Activated CD4-positive, alpha-beta T cell treated with anti-CD3 and anti-CD28 coated beads for 4 hours (primary cell): ENCODE measurements around the gene CTNNBL1.
"Not testable (repeated sequence)": the region's sequence is repeated elsewhere in the genome, so short reads cannot be mapped to it uniquely, and the experiment has no call there.

Source experiments
- DNase-seq, 2 donors: peaks; one replicate each; pipeline ENCODE4 v3.0.0-alpha.2; 2020

The CTNNBL1 gene, protein sequence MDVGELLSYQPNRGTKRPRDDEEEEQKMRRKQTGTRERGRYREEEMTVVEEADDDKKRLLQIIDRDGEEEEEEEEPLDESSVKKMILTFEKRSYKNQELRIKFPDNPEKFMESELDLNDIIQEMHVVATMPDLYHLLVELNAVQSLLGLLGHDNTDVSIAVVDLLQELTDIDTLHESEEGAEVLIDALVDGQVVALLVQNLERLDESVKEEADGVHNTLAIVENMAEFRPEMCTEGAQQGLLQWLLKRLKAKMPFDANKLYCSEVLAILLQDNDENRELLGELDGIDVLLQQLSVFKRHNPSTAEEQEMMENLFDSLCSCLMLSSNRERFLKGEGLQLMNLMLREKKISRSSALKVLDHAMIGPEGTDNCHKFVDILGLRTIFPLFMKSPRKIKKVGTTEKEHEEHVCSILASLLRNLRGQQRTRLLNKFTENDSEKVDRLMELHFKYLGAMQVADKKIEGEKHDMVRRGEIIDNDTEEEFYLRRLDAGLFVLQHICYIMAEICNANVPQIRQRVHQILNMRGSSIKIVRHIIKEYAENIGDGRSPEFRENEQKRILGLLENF

DNA sequence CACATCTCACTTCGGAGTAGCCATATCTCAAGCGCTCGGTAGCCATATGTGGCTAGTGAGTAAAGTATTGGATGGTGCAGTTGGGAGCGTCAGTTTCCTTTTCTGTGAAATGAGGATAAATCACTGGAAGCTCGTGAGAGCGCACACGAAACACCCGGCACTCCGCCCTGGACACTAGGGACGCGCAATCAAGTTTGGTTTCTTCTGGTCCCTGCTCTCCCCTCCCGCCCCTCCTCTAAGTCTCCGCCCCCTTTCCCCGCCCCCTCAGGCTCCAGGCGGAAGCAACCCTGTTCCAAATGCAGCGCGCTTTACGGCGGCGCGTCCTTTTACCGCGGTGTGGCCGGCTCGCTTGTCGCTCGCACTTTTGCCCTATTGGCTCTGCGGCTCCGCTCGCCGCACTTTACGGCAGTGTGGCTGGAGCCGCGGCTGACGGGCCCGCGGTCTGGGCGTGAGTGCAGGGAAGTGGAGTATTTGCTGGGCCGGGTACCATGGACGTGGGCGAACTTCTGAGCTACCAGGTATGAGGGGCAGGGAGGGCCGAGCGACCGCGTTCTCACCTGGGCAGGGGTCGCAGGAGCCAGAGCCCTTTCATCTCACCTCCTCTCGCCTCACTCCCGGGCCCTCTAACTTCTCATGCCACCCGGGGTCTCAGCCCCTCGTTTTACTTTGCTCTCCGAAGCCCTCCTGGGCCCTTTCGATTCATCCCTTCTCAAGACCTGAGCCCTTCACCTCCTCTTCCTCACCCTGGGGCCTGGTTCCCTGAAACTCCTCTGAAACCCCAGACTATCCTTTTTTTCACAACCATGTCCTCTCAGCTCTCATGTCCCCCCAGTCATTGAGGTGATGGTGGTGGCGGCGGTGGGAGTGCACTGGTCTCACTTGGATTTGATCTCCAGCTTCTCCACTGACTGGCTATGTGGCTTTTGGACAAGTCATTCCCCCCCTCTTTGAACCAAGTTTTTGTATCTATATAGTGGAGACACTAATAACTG is at the start of gene CTNNBL1:
TSS of gene CTNNBL1 (plus strand) at position 396 of the 992 bp plus-strand sequence. CDS start at position 489, 93 bp downstream.
- peak; percentile 95 to 97 for DNase-seq

DNA sequence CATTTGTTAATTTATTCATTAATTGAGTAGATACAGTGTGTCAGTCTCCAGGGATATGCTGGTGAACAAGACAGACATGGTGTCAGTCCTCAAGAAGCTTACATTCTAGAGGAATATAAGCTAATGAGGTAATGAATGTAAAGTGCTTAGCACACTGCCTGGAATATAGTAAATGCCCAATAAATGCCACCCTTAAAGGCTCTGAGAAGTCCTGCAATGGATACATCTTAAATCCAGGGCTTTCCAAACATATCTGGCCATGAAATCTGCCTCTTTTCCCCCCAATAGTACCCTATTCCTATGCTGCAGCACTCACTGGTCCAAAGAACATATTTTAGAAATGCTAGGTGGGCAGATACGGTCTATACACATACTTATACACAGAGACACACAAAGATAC is 49.2 kb upstream of the CTNNBL1 start:
- no peak for DNase-seq

DNA sequence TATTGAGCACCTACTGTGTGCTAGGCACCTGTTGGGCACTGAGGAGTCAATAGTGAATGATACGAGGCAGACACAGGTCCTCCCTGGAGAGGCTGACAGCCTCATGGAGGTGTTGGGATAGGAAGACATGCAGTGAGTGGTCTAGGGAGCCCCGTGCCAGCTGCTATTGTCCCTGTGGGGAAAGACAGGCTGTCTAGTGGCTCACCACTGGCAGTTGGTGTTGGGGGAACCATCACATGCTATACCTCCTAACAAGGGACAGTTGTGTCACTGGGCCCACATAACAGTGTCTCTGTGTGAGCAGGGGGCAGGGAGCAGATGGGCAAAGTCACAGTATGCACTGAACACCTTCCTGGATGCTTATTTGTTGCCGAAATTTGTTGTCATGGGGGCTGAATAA is 45.9 kb upstream of the CTNNBL1 start:
- no peak for DNase-seq

DNA sequence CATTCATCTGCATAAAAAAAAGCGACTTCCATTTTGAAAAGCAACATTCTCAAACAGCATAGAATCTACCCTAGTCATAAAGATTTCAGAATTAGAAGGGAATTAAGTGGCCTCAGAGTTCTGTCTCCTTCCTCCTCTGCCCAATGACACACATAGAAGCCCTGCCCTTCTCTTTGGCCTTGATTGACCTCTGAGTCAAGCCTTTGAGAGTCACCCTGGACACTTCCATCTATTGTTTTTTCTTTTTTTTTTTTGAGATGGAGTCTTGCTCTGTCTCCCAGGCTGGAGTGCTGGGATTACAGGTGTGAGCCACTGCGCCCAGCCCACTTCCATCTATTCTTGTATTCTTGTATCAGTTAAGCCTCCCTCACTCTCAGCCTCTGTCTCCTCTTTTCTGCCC is 44.8 kb upstream of the CTNNBL1 start:
- no peak for DNase-seq

DNA sequence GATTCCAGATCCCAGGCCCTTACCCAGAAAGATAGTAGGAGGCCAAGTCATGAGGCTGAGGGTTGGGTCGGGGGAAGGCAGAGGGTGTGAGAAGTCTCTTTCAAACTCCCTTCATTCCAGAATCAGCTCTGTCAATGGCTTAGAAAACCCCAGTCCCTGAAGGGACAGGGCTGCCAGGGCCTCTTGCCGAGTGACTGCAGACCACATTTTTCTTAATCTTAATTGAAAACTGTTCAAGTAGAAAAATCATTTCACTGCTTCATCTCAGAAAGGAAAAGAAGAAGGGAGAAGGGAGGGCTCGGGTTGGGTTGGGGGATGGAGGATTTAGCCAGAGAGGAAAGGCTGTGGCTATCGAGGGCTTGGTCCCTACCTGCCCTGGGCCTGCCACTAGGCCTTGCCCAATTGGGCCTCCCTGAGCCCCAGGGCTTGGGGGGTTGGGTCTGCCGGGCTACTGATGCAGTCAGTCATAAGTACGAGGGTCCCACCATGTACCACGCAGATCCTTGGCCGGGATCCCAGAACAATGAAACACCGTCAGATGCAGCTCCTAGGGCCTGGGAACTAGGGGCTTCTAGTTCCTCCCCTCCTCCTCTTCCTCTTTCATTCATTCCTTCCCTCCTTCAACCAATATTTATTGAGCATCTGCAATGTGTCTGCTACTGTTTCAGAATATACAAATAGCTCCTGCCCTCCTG is 44.0 kb upstream of the CTNNBL1 start:
- DNase-seq: no peak

DNA sequence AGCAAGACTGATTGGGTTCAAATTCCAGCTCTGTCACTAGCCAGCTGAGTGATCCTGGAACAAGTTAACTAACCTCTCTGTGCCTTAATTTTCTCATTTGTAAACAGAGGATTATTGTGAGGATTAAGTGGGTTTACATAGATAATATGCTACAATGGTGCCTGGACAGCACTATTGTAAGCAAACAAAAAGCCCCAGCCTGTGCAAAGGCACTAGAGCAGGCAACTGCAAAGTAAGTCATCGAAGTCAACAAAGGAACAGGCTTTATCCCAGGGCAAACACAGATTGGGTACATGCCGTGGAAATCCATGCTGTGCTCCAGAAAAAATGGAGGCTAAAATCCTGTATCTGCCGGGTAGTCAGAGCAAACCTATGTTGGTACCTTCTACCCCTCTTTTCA is 43.2 kb upstream of the CTNNBL1 start:
- no peak for DNase-seq

DNA sequence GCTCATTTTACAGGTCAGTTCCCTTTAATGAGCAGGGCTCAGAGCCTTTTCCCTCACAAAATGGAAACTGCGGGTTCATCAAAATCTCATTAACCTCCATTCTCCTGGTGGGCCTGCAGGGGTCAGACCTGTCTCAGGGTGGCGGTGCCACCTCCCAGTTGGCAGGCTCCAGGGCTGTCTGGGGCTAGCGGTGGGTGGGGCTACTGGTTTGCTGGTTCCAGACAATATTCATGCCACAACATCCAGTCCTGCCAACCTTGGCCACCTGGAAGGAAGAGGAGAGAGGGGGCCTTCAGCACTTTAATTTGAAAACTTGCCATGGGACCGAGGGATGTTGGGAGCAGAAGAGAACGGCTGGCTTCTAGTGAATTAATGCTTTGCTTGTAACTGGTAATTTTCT is 41.9 kb upstream of the CTNNBL1 start:
- no peak for DNase-seq

DNA sequence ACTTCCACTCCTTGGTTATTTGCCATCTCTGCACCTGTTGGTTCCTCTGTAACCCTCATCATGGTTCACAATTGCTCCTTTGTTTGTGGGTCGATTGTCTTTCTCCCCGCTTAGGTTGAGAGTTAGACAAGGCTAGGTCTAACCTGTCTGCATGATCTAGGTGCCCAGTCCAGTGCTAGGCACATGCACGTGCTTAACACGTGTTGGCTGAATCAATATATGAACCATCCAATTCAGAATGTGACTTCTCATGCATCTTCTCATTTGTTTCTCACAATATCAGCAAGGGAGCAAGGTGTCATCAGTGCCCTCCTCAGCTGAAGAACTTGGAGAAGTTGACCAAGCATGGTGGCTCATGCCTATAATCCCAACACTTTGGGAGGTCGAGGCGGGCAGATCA is 36.9 kb upstream of the CTNNBL1 start:
- no peak for DNase-seq

DNA sequence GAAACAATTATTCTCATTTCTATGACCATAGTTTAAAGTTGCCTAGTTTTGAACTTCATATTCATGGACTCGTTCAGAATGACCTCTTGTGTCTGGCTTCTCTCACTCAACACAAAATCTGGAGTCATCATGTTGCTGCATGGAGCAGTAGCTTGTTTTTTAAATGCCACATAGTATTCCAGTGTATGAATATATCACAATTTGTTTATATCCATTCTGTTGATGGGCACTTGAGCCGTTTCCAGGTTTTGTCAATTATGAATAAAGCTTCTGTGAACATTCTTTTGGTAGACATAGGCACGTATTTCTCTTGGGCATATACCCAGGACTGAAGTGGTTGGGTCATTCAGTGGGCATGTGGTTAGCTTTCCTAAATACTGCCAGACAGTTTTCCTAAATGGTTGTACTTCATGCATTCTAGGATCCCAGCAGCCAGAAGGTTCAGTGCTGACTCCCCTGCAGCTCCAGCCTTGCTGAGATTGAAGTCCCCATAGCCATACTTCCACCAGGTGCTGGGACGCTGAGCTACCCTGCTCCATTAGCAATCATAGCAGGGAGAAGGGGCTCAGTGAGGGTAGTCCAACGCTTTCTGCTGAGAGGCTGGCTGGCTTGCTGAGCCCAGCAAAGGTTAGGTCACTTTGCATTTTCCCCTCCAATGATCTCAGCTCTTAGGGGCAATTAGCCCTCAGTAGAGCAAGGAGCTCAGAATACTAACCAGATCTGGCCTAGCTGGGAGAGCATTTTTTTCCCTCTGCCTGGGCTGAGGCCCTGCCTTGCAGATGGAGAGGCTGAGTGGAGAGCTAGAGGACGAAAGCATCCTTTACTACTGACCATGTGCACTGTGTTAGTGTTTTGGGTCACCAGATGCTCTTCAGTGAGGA is 35.7 kb upstream of the CTNNBL1 start:
- DNase-seq: no peak

DNA sequence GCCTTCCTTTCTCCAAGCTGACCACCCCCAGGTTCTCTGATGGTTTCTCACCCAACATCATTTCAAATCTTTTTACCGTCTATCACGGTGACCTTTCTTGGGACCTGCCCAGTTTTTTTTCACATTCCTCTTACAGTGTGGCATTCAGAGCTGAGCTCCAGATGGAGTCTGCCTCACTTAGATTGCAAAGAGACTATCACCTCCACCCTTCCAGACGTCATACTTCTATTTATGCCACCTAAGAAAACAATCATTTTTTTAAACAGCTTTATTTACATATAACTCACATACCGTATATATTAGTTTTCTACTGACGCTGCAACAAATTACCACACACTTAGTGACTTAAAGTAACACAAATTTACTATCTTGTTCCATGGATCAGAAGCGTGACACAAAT is 32.3 kb upstream of the CTNNBL1 start:
- no peak for DNase-seq

DNA sequence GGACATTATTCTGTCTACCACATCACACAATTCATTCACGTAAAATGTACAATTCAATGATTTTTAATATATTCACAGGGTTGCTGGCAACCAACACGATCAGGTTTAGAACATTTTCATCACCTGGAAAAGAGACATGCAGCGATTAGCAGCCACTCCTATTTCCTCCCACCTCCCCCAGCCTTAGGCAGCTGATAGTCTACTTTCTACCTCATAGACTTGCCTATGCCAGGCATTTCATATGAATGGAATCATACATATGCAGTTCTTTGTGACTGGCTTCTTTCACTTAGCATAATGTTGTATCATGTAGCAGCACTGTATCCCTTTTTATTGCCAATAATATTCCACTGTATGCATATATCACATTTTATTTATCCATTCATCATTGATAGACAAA is 31.5 kb upstream of the CTNNBL1 start:
- no peak for DNase-seq

DNA sequence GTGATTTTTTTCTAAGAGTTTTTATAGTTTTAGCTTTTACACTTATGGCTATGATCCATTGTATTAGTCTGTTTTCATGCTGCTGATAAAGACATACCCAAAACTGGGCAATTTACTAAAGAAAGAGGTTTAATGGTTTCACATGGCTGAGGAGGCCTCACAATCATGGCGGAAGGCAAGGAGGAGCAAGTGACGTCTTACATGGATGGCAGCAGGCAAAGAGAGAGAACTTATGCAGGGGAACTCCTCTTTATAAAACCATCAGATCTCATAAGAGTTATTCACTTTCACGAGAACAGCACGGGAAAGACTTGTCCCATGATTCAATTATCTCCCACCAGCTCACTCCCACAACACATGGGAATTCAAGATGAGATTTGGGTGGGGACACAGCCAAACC is 29.2 kb upstream of the CTNNBL1 start:
- DNase-seq: not testable (repeated sequence)

DNA sequence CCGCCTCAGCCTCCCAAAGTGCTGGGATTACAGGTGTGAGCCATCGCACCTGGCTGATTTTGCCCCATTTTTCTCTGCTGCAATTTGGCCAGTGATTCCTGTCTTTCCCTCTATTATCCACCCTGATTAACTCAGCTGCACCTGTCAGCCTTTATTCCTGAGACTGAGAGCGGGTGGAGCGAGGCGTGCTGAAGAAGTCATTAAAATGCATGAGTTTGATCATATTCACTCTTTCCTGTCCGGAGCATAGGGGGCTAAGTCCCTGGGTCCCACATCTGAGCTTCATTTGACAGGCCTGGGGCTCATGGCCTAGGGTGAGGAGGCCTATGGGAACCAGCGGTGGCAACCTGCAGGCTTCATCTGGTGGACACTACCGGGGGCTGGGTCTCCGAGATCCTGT is 25.7 kb upstream of the CTNNBL1 start:
- DNase-seq: no peak

DNA sequence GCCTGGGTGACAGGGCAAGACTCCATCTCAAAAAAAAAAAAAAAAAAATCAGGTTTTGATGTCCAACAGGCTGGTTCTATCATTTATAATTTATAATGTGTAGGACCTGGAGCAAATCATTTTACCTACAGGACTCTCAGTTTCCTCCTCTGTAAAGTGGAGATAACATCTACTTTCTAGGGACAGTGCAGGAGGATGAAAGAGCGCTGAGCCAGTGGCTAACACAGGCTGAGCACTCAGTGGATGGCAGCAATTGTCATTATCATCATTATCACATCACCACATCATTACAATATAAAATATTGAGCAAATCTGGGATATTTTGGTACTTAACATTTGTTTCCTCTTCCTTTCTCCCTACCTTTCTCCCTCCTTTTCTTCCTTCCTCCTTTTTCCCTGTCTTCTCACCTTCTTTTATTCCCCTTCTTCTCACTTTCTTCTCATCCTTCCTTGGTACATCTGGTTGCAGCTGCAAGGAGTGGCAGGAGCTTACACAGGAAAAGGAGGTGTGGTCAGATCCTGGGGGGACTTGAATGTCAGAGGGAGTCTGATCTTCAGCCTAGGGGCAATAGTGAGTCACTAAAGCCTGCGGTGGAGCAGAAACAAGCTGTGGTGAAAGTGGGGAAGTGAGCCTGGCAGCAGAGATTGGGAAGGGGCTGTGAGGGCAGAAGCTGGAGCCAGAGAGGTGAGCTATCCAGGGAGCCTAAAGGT is 24.6 kb upstream of the CTNNBL1 start:
- no peak for DNase-seq

DNA sequence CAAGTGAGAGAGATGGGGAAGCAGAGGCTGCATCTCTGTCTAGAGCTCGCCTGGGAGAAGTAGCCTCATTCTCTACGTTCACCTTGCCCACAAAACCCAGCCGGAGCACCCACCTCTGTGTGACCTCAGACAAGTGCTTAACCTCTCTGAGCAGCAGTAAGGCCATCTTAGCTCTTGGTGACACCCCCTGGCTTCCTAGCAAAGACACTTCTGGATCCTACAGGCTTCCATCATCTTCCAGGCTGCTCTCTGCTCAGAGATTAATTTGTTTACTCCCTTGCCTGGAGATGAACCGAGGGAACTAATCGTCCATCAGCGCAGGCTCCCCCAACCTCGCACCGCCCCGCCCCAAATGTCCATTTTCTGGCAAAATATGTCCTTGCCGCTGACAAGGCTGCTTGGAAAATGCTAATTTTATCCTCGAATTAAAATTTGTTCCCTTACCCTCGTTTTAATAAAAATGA is 24.0 kb upstream of the CTNNBL1 start:
- DNase-seq: no peak

DNA sequence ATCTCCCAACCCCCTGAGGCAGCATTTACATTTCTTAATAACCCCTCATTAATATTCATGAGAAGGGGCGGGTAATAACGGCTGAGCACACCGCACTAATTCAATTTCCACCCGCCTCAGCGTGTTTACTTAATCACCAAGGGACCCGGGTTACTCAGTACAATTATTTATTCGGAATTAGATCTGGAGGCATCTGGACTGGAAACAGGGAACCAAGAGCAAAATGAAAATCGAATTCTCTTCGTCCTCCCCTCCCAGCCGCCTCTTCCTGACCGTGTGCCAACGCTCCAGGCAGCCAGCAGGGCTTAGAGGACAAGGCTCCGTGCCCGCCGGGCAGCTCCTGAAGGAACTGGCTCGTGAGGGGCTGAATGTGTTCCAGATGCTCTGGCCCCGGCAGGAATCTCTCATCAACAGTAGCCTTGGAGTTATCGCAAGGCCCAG is 23.5 kb upstream of the CTNNBL1 start:
- DNase-seq: no peak

DNA sequence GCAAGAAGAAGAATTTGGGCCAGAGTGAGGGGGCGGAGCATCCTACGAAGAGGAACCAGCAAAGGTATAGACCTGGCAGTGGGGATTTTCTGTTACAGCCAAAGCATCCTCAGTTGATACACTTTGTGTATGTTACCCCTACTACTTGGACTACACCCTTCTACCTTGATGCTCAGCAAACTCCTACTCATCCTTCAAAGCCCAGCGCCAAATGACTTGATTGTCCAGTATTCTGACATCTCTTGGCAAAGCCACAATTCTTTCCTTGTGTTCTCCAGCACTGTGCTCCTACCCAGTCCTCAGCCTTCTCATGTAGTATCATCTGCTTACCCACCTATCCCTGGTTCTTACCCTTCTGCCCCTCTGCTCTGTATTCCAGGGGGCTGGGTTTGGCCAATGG is 21.7 kb upstream of the CTNNBL1 start:
- DNase-seq: no peak

DNA sequence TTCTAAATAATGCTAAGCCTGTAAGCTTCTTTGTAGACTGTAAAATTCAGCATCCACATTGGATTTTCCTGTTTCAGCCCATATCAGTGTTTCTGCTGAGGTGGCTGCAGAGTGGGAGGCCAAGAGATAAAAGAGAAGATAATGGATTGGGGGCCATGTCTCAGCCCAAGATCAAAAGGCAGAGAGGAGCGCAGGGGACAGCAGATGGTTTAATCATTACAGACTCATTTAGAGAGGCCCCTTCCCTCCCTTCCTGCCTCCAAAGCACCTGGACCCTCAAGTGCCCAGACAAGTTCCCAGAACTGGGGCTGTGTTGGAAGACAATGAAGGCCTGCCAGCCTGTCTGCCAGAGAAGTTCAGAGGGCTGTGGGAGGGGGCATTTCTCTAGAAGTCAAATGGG is 20.4 kb upstream of the CTNNBL1 start:
- DNase-seq: no peak

DNA sequence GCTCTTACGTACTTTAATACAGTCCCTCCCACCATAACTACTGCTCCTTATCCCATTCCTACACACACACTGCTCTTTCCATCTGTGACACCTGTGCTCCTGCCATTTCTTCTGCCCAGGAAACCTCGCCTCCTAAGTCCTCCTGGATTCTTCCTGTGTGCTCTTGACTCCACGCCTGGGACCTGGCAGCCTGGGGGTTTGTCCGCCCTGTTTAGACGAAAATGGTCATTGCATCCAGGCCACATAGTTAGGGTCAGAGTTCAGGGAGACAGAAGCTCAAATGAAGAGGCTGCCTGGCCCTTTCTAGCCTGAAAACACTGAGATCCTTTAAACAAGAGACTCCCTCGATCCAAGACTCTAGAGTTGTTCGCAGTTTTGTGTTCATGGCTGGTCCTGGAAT is 17.4 kb upstream of the CTNNBL1 start:
- DNase-seq: no peak

DNA sequence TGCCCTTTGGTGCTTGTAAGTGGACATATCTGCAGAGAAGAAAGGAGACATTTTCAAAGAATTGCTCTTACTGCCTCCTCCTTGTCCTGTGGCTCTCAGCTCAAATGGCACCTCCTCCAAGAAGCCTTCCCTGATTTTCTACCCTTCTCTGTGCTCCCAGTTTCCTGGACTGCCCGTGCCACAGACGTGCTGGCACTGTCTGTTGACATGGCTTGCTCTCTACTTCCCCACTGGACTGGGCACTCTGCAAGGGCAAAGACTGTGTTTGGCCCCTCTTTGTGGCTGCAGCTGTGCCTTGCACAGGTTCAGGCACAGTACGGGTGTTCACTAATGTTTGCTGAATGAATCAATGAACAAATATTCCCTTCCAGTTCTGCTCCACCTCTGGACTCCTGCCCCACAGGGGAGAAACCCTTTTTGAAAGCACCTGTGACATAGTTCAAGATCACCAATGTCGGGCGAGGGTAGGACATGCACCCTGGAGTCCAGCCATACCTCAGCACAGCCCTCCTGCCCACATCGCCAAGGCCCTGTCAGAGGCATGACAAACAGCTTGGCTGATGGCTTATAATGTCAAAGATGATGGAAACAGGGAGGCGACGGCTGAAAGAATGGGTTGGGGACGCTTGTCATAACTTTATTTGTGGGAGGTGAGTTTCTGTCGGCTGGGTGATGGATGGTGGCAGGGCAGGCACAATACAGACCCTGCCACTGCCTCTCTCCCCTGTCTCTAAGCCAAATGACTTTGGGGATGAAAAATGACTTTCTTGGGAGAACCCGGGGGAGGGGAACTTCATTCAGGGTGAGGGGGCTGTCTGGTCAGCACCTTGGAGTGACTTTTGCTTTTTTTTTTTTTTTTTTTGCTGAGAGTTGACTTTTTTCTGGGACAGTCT is 15.6 kb upstream of the CTNNBL1 start:
- no peak for DNase-seq
